Astrocyte of the hippocampus (primary cell): ENCODE measurements around the gene SVIL.
A peak's percentile ranks its signal among the peaks of the same experiment; 100 is the strongest.
"Not testable (repeated sequence)": the region's sequence is repeated elsewhere in the genome, so short reads cannot be mapped to it uniquely, and the experiment has no call there.

Experiments
- DNase-seq: peaks from one replicate; pipeline ENCODE4 v3.0.0; 2011; ENCODE audit warnings: low read depth, low spot score

SVIL gene

GRCh38 chr10:29622382-29622922 is 12.3 kb downstream of the SVIL start:
- DNase-seq: no peak

DNA sequence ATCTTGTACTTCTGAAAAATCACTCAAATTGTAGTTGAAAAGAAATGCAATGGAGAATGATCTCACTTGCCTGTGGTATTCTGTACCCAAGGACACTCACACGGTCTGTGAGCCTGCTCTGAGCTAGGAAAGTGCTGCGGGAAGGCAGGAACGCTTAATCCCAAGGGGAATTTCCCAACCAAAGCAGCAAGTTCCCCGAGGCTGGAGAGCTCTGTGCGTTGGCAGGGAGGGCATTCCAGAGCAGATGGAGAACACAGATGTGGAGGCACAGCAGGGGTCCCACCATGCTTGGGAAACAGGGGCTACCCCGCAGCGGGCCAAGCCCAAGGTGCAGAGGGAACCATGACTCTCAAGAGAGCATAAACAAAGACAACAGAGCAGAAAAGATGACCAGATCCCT is 13.6 kb downstream of the SVIL start:
- peak; percentile 84 for DNase-seq

DNA sequence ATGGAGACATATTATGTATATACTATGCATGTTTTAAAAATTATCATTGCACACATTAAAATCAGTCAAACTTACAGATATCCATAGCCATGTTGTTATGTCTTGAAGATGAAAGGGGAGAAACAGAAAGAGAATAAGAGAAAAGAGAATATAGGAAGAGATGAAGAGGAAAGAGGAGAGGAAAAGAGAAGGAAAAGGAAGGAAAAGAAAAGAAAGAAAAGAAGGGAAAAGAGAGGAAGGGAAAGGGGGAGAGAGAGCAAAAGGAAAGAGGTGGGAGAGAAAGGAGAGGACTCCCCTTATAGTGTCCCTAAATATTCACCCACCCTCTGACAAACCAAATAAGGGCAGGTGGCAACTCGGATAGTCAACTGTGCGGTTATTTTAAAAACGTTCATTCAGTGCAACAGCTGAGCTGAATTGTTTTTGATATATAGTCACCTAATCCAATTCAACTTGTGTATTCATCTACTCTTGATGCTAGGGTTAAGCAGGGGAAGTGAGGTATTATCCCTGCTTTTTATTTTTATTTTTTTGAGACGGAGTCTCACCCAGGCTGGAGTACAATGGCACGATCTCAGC is 14.6 kb downstream of the SVIL start:
- DNase-seq: no peak

DNA sequence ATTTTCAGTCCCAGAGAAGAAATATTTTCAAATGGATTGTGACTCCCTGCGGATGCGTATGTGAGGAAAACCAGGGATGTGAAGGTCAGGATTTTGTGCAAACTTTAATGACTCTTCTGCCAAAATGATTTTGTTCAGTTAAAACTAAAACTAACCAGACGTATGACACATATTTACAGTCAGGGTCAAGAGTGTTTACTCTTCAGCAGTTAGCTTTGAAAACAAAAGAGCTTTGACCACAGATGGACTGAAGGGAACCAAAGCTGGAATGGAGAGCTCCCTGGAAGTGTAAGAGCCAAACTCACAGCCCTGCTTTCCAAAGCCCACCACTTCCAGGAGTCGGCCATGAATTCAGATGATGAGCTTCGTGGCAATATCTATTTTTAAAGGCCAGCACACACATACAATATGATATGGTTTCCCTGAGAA is 15.5 kb downstream of the SVIL start:
- peak; percentile 58 for DNase-seq

DNA sequence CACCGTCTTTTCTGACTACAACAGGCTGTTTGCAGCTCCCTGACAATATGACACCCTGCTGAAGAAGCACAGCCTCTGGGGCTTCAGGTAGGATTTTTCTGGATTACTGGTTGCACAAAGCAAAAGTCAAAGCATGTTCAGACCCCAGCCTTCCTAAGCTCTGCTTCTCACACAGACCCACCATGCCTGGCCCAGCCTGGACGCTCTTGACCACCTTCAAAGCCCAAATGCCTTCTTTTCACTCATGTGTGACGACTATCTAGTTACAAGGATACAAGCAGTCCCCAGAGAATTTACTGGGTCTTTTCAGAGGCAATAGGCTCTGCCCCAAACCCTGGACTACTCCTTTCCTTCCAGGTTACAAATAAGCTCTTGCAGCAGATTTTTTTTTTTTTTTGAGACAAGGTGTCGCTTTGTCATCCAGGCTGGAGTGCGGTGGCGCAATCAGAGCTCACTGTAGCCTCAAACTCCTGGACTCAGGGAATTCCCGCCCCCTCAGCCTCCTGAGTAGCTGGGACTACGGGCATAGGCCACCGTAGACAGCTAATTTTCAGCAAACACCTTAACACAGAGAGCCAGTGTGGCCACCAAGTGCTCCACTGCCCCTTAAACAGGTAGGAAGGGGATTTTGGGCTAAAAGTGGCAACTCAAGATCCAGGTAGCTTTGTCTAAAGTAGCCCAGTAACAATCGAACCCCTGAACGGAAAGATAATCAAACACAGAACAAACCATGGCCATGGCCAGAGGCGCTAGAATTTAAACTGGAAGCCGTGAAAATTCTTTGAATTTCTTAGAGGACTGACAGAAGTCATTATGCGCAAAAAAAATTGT is 16.2 kb downstream of the SVIL start:
- DNase-seq: no peak

GRCh38 chr10:29617880-29618340 is 16.9 kb downstream of the SVIL start:
- no peak for DNase-seq

GRCh38 chr10:29616542-29616941 is 18.2 kb downstream of the SVIL start:
- no peak for DNase-seq

DNA sequence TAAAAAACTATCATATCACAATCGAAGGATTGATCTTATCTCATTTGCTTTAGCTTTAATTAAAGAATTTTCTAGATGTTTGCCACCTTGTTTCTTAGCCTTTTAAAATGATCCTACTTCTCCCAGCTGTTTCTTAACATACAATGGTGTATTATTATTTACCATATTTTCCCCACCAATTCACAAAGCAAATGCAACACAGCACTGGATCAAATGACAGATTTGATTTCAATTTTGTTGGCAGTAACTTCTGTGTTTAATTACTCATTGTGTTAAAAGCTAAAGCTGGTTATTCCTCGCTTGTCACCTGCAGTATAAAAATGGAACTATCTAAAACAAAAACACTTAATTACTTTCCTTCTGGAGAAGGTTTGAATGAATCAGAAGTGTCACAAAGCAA is 19.6 kb downstream of the SVIL start:
- DNase-seq: no peak

GRCh38 chr10:29614289-29614688 is 20.5 kb downstream of the SVIL start:
- not testable (repeated sequence) for DNase-seq

DNA sequence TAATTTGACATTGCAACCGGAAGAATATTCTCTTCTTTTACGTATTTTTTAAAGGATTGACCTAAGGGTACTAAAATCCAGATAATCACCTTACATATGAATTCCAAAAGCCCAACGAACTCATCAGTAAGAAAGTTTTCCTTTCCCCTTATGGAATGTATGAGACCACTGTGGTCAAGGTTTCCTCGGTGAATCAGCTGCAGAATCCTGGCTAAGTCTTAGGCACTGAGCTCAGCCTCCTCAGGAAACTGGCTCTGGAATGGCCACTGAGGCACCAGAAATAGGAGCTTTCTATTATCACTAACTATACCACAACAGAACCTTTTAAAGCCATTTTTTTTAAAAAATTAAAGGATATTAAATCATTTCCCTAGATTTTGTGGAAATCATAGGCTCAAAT is 21.0 kb downstream of the SVIL start:
- peak; percentile 67 for DNase-seq

DNA sequence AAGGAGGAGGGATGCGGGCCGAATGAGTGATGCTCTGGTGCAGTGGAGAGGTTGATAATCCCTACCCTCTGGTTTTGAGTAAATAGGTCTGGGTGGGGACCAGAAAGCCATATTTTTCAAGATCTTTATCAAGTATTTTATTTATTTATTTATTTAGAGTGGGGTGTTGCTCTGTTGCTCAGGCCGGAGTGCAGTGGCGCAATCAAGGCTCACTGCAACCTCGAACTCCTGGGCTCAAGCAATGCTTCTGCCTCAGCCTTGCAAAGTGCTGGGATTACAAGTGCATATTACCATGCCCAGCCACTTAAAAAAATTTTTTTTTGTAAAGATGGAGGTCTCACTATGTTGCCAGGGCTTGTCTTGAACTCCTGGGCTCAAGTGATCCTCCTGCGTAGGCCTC is 21.6 kb downstream of the SVIL start:
- DNase-seq: no peak

GRCh38 chr10:29612657-29613056 is 22.1 kb downstream of the SVIL start:
- no peak for DNase-seq

GRCh38 chr10:29611781-29612381 is 22.9 kb downstream of the SVIL start:
- no peak for DNase-seq

- DNase-seq: no peak
These were observed 23.7 kb downstream of the SVIL start for GRCh38 chr10:29610876-29611647.

GRCh38 chr10:29610331-29610730 is 24.4 kb downstream of the SVIL start:
- not testable (repeated sequence) for DNase-seq

GRCh38 chr10:29609696-29610095 is 25.1 kb downstream of the SVIL start:
- DNase-seq: no peak

DNA sequence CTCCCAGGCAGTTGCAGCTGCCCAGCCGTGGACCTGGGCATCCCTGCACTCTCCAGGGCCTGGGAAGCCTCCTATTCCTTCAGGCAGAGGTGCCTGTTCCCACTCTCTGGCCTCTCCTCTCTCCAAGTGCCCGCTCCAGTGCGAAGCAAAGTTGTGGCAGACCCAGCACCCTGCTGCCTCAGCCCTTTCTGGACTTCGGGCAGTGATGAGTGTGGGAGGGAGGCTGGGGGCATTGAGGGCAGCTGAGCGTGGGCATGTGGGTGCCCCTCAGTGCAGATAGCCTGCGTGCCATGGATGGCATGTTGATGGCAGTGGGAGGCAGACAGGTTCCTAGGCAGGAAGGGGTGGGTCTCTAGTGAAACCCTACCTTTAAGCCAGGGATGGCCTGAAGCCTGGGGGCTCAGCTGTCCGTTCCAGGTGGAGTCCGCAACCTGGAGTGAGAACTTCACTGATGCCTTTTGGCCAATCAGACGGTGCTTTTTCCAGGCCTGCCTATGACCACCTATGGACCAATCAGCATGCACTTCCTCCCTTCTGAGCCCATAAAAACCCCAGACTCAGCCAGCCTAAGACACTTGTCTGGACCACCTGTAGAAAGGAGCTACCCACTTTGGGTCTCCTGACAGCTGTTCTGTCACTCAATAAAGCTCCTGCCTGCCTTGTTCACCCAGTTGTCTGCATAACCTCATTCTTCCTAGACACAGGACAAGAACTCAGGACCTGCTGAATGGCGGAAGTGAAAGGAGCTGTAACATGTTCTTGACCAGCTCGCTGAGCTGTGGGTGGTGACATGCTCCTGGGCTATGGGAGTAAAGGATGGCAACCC is 26.1 kb downstream of the SVIL start:
- DNase-seq: no peak

DNA sequence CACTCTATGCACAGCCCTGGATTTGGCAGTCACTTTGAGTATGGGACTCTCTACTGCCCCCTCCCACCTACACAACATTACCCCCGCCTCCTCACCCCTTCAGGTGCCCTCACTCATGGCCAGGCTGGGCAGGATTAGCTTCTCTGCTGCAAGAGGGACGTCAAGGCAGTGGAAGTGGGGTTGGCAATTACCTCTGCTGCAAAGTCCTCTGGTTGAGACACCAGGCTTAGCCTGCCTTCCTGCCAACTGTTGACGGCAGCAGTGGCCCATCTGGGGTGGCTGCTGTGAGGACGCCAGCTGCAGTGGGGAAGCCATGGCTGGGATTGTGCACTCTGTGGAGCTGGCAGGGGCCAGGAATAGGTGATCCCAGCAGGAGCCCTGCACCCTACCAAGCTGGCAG is 26.7 kb downstream of the SVIL start:
- no peak for DNase-seq

- no peak for DNase-seq
These were observed 27.2 kb downstream of the SVIL start for GRCh38 chr10:29607576-29607975.

DNA sequence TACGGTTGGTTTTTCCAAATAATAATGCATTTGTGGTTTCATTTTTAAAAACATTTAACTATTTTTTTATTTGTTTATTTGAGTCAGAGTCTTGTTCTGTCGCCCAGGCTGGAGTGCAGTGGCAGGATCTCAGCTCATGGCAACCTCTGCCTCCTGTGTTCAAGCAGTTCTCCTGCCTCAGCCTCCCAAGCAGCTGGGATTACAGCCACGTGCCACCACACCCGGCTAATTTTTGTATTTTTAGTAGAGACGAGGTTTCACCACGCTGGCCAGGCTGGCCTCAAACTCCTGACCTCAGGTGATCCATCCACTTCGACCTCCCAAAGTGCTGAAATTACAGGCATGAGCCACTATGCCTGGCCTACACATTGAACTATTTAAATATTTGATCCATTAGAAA is 28.1 kb downstream of the SVIL start:
- DNase-seq: not testable (repeated sequence)

GRCh38 chr10:29604291-29604825 is 30.4 kb downstream of the SVIL start:
- DNase-seq: no peak
